HG02852 (cell line): Measurements from ENCODE around the gene ITPR2.

Source experiments
- ATAC-seq: cut with Tn5 transposase; IDR thresholded peaks from one replicate; pipeline ENCODE4 v1.9.1; 2021; ENCODE audit warnings: mild to moderate bottlenecking, moderate library complexity; ENCODE audit not compliant: unreplicated experiment

Gene ITPR2

GRCh38 chr12:26711569-26711968 lies 121.4 kb downstream of the ITPR2 start:
- ATAC-seq, result peak; percentile 45

- no peak for ATAC-seq
These were observed 121.9 kb downstream of the ITPR2 start for GRCh38 chr12:26711072-26711471.

- ATAC-seq, result no peak
These were observed 127.1 kb downstream of the ITPR2 start for GRCh38 chr12:26705851-26706250.

- no peak for ATAC-seq
These were observed 128.1 kb downstream of the ITPR2 start for GRCh38 chr12:26704684-26705460.

GRCh38 chr12:26704214-26704613 lies 128.8 kb downstream of the ITPR2 start:
- ATAC-seq, result no peak

GRCh38 chr12:26702741-26703140 lies 130.3 kb downstream of the ITPR2 start:
- ATAC-seq, result no peak

- no peak for ATAC-seq
These were observed 131.3 kb downstream of the ITPR2 start for GRCh38 chr12:26701604-26702215.

- no peak for ATAC-seq
These were observed 132.6 kb downstream of the ITPR2 start for GRCh38 chr12:26700430-26700829.

GRCh38 chr12:26699237-26699636 lies 133.8 kb downstream of the ITPR2 start:
- ATAC-seq, result no peak

GRCh38 chr12:26698186-26698585 lies 134.8 kb downstream of the ITPR2 start:
- ATAC-seq, result no peak

GRCh38 chr12:26697217-26697616 lies 135.8 kb downstream of the ITPR2 start:
- no peak for ATAC-seq

GRCh38 chr12:26696613-26697092 lies 136.3 kb downstream of the ITPR2 start:
- no peak for ATAC-seq

GRCh38 chr12:26696048-26696612 lies 136.9 kb downstream of the ITPR2 start:
- ATAC-seq, result no peak

GRCh38 chr12:26694402-26694801 lies 138.6 kb downstream of the ITPR2 start:
- ATAC-seq, result no peak

- ATAC-seq, result no peak
These were observed 140.6 kb downstream of the ITPR2 start for GRCh38 chr12:26692407-26692806.

- ATAC-seq, result no peak
These were observed 141.6 kb downstream of the ITPR2 start for GRCh38 chr12:26691234-26691970.

GRCh38 chr12:26690601-26691000 lies 142.4 kb downstream of the ITPR2 start:
- no peak for ATAC-seq

- no peak for ATAC-seq
These were observed 143.6 kb downstream of the ITPR2 start for GRCh38 chr12:26689281-26689841.

- no peak for ATAC-seq
These were observed 144.6 kb downstream of the ITPR2 start for GRCh38 chr12:26688344-26688904.

- ATAC-seq, result no peak
These were observed 146.6 kb downstream of the ITPR2 start for GRCh38 chr12:26686408-26686807.

GRCh38 chr12:26684101-26684500 lies 148.9 kb downstream of the ITPR2 start:
- no peak for ATAC-seq
